Measurements from ENCODE around the gene EPN1.

- TF ChIP-seq EZH2 (IDR thresholded peaks at IDR 0.05; ENCODE audit: low read length, missing control alignments) = no peak
- TF ChIP-seq, protein P1, sequence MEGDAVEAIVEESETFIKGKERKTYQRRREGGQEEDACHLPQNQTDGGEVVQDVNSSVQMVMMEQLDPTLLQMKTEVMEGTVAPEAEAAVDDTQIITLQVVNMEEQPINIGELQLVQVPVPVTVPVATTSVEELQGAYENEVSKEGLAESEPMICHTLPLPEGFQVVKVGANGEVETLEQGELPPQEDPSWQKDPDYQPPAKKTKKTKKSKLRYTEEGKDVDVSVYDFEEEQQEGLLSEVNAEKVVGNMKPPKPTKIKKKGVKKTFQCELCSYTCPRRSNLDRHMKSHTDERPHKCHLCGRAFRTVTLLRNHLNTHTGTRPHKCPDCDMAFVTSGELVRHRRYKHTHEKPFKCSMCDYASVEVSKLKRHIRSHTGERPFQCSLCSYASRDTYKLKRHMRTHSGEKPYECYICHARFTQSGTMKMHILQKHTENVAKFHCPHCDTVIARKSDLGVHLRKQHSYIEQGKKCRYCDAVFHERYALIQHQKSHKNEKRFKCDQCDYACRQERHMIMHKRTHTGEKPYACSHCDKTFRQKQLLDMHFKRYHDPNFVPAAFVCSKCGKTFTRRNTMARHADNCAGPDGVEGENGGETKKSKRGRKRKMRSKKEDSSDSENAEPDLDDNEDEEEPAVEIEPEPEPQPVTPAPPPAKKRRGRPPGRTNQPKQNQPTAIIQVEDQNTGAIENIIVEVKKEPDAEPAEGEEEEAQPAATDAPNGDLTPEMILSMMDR (conservative IDR thresholded peaks at IDR 0.05 in 1 of 2, IDR thresholded peaks at IDR 0.05 in 1 of 2; ENCODE audit: low read depth in 1 of 2, low read length in 2 of 2) = no peak
These were observed 30.0 kb upstream of the EPN1 start for GRCh38 chr19:55644842-55645511.

Data from fibroblast of lung (primary cell).